NOMO-1 (cell line): ENCODE measurements around the gene VWF.
A peak's percentile ranks its signal among the peaks of the same experiment; 100 is the strongest.
"Not testable (repeated sequence)": the region's sequence is repeated elsewhere in the genome, so short reads cannot be mapped to it uniquely, and the experiment has no call there.

Experiments
- DNase-seq, 2 experiments: peaks; one replicate each; lab custom pipeline; 2025; ENCODE audit not compliant: unreplicated experiment in 2 of 2; lab: John Stamatoyannopoulos, UW

Gene VWF

GRCh38 chr12:6106218-6106617 lies 18.3 kb downstream of the VWF start:
- DNase-seq: peak; percentile 25 to 54

GRCh38 chr12:6104842-6105241 lies 19.6 kb downstream of the VWF start:
- no peak for DNase-seq

DNA sequence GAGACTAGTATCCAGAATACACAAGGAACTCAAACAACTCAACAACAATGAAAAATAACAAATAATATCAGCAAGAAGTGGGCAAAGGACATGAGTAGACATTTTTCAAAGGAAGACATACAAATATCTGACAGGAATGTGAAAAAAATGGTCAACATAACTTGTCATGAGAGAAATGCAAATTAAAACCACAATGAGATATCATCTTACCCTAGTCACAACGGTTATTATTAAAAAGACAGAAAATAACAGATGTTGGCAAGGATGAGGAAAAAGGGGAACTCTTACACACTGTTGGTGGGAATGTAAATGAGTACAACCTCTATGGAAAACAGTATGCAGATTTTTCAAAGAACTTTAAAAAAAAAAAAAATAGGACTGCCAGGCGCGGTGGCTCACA lies 20.4 kb downstream of the VWF start:
- DNase-seq: no peak

- not testable (repeated sequence) for DNase-seq
Measured at GRCh38 chr12:6102021-6102420, 22.4 kb downstream of the VWF start.

DNA sequence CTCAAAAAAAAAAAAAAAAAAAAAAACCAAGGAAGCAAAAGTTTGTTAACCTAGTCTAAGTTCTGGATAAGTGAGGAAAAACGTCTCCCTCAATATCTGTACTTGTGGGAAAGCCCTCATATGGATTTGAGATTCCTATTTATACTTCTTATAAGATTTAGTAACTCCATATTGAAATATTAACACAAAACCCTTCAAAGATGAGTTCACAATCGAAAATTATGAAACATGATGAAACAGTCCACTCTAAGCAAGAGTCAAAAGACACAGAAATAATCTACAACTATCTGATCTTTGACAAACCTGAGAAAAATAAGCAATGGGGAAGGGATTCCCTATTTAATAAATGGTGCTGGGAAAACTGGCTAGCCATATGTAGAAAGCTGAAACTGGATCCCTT lies 25.2 kb downstream of the VWF start:
- no peak for DNase-seq

- DNase-seq: no peak
Measured at GRCh38 chr12:6097411-6097810, 27.1 kb downstream of the VWF start.

DNA sequence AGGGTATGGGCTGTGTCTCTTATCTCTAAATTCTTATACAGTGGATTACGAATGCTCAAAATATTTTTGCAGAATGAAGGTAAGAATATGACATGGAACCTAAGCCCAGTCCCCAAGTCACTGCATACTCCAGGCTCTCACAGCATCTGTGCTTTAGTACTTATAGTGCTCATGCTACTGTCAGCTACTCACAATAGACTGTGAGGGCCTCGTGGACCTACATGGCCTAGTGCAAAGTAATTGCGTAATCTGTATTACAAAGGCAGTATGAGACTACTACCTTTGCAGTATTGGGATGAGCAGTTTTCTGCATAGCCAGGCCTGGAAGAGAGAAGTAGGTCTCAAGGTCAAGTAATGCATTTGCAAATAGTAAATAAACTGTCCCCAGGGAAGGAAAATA lies 27.9 kb downstream of the VWF start:
- peak in 1 of 2 experiments; percentile 17 for DNase-seq

DNA sequence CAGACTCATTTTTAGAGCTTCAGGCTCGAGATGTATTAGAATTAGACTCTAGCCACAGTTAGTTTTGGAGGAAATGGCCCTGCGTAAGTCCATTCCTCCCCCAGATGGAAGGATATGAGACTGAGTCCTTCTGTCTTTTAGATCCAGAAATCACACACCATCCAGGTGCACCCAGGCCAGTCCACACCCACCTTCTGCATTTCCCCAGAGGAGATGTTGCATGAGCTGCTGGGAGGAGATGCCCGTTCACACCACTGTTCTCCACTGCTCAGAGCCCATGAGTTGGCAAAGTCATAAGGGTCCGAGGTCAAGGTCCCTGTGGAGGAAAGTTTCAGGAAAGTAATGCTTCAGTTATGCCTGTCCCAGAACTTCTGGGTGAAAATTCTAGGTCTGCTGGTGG lies 29.2 kb downstream of the VWF start:
- DNase-seq: no peak

DNA sequence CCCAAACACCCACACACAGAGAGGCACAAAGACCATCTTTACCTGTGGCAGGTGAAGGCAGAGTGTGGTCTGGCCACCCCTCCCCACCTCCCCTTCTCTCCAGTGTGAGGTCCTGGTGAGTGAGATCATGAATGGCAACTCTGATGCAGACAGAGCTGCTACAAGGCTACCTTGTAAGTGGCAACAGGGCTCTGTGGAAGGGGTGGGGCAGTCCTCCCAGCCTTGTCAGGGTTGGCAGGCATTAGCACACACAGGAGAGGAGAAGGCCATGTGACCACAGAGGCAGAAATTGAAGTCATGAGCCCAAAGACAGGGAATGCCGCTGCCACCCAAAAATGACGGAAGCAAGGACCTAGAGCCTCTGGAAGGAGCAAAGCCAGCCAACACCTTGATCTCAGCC lies 30.7 kb downstream of the VWF start:
- no peak for DNase-seq

- DNase-seq: no peak
Measured at GRCh38 chr12:6092784-6093722, 31.4 kb downstream of the VWF start.

DNA sequence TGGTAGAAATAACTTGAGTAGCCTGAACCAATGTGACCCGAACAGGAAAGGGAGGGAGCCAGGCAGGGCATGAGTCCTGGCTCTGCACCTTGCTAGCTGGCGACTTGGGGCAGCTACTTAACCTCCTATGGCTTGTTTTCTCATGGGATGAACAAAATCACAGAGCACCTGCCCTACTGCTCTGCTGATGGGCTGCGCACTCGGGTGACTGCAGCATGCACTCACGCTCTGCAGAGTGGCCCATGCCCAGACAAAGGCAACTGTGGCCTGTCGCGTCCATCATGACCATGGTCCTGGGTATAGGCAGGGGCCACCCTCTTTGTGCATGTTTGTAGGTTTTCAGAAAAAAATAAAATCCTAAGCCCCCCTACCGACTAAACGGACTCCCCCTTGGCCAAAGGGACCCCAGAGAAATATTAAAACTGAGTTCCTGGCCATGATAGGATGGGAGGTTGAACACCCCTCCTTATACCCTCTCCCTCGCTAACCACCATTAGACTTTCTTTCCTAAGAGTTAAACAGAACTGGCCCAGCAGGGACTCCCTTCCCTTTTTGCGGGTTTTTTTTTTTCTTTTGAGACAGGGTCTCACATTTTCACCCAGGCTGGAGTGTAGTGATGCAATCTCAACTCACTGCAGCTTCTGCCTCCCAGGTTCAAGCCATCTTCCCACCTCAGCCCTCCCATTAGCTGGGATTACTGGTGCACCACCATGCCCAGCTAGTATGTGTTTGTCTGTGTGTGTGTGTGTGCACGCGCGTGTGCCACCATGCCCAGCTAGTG lies 32.5 kb downstream of the VWF start:
- no peak for DNase-seq

DNA sequence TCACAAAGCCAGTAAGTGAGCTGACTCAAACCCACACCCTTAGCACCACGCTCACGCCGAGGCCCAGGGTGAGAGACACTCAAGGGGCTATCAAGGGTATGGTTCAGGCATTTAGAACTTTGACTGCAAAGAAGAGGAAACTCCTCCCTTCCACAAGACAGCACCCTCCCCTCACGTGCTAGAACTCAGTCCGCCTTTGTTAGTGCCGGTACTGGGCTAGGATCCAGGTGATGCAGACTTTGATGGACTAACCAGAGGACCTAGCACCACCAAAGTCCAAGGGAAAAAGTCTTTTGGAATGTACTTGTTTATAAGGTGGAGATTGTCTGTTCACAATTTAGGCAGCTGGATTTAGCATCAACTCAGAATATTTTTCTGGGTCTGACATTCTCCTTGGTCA lies 33.7 kb downstream of the VWF start:
- DNase-seq: no peak

DNA sequence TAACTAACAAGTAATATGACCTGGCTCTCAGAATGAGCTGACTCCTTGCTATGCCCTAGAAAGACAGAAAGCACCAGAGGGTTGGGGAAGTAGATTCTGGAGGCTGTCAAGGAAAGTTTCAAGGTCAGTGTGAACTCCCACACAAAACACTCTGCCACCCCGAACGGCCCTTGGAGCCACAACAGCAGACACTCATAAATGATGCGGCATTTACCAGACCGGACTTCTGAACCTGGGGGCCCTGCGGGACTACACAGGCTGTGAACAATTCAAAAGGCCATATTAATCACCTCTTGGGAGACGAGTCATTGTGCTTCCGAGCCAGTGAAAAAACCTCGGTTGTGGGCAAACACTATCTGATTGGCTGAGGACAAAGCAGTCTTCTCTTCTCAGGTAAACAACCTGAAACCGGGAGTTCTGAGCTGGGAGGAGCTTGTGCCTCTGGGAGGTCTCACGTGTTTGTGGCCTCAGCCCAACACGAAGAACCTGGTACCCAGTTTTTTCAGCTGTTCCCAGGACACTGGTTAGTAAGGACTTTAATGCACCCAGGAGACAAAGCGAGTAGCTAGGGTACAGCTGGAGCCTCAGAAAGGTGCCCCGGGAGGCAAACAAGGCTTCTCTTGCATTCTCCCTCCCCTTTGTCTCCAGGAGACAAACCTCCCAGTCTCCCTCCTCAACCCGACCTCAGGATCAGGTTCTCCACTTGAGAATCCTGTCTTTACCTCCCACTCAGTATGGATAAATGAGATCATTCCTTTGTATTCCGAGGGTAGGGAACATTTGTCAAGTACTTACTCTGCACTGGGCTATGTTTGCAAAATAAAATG lies 35.3 kb downstream of the VWF start:
- no peak for DNase-seq

GRCh38 chr12:6086316-6086715 lies 38.2 kb downstream of the VWF start:
- no peak for DNase-seq

DNA sequence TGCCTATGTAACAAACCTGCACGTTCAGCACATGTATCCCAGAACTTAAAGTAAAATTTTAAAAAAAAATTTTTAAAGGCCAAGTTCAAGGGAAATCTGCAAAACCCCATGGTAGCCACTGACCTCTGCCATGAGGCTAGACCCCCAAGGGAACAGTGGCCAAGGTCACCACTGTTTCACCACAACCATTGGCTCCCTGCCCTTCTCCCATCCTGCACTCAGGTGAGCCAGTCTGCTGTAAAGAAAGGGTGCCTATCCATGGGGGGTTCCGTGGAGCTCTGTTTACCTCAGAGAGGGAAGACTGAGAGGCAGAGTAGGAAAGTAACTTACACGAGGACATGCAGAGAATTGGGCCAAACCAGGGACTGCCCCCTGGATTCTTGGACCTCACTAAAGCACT lies 38.6 kb downstream of the VWF start:
- no peak for DNase-seq

DNA sequence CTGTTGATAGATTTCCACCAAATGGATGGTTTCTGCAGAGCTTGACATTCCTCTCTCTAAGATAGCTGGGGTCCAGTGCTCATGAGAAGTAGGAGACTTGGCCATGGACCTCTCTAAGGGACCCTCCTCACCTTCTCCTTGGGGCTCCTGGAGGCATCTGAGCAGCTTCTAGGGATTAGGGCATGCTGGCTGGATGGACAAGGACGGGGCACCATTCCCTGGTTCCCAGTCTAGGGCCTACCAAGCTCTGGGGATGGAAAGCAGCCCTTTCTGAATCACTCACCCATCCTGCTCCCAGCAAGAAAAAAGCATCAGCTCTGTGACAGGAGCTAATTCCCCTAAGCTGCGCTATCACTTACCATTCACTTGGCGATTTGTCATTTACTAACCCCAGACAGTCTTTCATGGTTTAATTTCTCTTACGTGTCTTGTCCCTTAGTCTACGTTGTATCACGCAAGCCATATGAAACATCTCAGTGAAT lies 39.5 kb downstream of the VWF start:
- no peak for DNase-seq

DNA sequence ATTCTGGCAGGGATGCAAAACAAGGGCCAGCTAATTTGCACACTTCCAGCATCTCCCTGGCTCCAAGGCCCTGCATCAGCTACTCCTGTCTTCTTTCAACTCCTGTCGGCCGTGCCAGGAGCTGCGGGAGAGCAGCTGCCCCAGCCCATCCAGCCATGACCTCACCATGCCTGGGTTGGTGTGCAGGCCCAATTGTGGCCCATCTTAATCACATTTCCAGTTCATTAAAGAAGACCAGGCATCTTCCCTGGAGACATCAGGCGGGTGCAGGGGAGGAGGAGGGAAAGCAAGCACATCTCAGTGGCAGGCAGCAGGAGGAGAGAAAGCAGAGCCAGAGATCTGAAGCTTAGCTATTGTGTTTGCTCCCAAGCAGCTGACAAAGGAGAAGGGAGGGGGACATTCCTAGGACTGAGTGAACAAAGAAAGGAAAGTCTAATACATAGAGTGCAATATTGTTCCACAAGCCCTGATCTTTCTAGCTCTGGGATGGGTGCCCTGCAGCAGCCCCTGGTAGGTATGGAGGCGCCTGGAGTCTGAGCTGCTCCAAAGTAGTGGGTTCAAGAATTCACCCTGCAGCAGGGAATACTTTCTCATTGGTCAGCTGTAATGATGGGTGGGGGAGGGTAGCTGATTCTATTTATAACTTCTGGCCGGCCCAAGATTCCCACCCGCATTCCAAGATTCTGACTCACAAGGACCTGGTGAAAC lies 40.1 kb downstream of the VWF start:
- no peak for DNase-seq

GRCh38 chr12:6083601-6084000 lies 40.9 kb downstream of the VWF start:
- DNase-seq: no peak

DNA sequence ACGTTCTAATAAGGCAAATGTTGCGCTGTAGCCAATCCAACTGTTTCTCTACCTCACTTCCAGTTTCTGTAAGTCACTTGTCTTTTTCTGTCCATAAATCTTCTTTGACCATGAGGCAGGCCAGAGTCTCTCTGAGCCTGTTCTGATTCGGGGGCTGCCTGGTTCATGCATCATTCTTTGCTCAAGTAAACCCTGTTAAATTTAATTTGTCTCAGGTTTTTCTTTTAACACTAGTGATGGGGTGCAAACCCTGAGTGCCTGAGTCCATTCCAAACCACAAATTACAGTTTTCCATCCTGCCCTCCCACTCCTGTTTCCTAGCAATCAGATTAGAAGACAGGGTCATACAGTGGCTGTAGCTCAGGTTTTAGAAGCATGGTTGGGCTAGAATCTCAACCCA lies 41.9 kb downstream of the VWF start:
- DNase-seq: no peak
